OCI-LY3 (cell line): ENCODE results near the gene KIFAP3.

Source experiments
- H2AFZ ChIP-seq: fragments of 200-600, 300-600 bp; shearing (Covaris generic); 2 replicates; pipeline ENCODE4 v1.6.0; 2014; ENCODE audit warnings: antibody characterized with exemption, low read depth, low read length
- H3K27ac ChIP-seq: fragments of 200-600, 300-600 bp; sonication (generic); 2 replicates; pipeline ENCODE4 v1.5.1; 2014; ENCODE audit warnings: mild to moderate bottlenecking, low read length, moderate library complexity, mixed read lengths
- H3K27me3 ChIP-seq: fragments of 200-600, 300-600 bp; sonication (generic); 2 replicates; pipeline ENCODE4 v1.6.1; 2014; ENCODE audit warnings: low read depth, low read length, mixed read lengths
- H3K36me3 ChIP-seq: fragments of 200-600, 300-600 bp; sonication (generic); replicated peaks from 2 replicates; pipeline ENCODE3; 2014; ENCODE audit warnings: low read depth, low read length, mixed read lengths
- H3K4me1 ChIP-seq: fragments of 300-600, 200-600 bp; sonication (generic); 2 replicates; pipeline ENCODE4 v1.6.1; 2014; ENCODE audit warnings: low read length, mixed read lengths
- H3K4me2 ChIP-seq: fragments of 200-600, 300-600 bp; sonication (generic); 2 replicates; pipeline ENCODE4 v1.6.1; 2014; ENCODE audit warnings: low read length, mixed read lengths
- H3K4me3 ChIP-seq: fragments of 300-600, 200-600 bp; sonication (generic); 2 replicates; pipeline ENCODE4 v1.5.1; 2014; ENCODE audit warnings: antibody characterized with exemption, mild to moderate bottlenecking, low read length, moderate library complexity
- H3K79me2 ChIP-seq: fragments of 300-600, 200-600 bp; shearing (Covaris generic); 2 replicates; pipeline ENCODE4 v1.6.1; 2014; ENCODE audit warnings: mild to moderate bottlenecking, low read length, mixed read lengths
- H3K9ac ChIP-seq: fragments of 300-600, 200-600 bp; shearing (Covaris generic); 2 replicates; pipeline ENCODE4 v1.6.0; 2014; ENCODE audit warnings: mild to moderate bottlenecking, low read length, moderate library complexity
- H3K9me3 ChIP-seq: fragments of 200-600, 300-600 bp; shearing (Covaris generic); 2 replicates; pipeline ENCODE4 v1.6.1; 2014; ENCODE audit warnings: low read length, mixed read lengths; ENCODE audit not compliant: insufficient read depth
- H4K20me1 ChIP-seq: fragments of 200-600, 300-600 bp; sonication (generic); 2 replicates; pipeline ENCODE4 v1.6.1; 2016; ENCODE audit warnings: low read length, mixed read lengths; ENCODE audit not compliant: insufficient read depth
- EZH2phosphoT487 ChIP-seq: fragments of 200-600 bp; shearing (Covaris generic); IDR thresholded peaks from 2 replicates; pipeline ENCODE4 v1.6.1; 2018; ENCODE audit warnings: antibody characterized with exemption, mixed run types, low read depth
- TF ChIP-seq, protein P1 (sequence below): fragments of 200-600, 300-600 bp; sonication (generic); IDR thresholded peaks from 2 replicates; pipeline ENCODE4 v1.5.1; 2014; ENCODE audit warnings: antibody characterized with exemption, low read length, low read depth

KIFAP3 gene

GRCh38 chr1:169882039-169882511, 192.4 kb downstream of the KIFAP3 start:
- no peaks in the 10 kb centered on the region for H4K20me1 ChIP-seq
- H3K4me1 ChIP-seq = peaks cover 7% of the 10 kb centered on the region
- peaks cover 33% of the 10 kb centered on the region for H3K36me3 ChIP-seq
- TF ChIP-seq, protein P1, sequence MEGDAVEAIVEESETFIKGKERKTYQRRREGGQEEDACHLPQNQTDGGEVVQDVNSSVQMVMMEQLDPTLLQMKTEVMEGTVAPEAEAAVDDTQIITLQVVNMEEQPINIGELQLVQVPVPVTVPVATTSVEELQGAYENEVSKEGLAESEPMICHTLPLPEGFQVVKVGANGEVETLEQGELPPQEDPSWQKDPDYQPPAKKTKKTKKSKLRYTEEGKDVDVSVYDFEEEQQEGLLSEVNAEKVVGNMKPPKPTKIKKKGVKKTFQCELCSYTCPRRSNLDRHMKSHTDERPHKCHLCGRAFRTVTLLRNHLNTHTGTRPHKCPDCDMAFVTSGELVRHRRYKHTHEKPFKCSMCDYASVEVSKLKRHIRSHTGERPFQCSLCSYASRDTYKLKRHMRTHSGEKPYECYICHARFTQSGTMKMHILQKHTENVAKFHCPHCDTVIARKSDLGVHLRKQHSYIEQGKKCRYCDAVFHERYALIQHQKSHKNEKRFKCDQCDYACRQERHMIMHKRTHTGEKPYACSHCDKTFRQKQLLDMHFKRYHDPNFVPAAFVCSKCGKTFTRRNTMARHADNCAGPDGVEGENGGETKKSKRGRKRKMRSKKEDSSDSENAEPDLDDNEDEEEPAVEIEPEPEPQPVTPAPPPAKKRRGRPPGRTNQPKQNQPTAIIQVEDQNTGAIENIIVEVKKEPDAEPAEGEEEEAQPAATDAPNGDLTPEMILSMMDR = no peak
- TF ChIP-seq EZH2phosphoT487 = no peak
- H3K27ac ChIP-seq = no peak overlapping the region
- H3K4me3 ChIP-seq = no peak overlapping the region
- H3K27me3 ChIP-seq = no peaks in the 10 kb centered on the region
- H3K9me3 ChIP-seq = no peaks in the 10 kb centered on the region
- H3K9ac ChIP-seq = no peak overlapping the region
- no peak overlapping the region for H3K4me2 ChIP-seq
- H2AFZ ChIP-seq = no peak overlapping the region
- H3K79me2 ChIP-seq = 0 out of 2 replicates have a peak, but pooled peaks cover 3% of the 10 kb centered on the region

- Histone ChIP-seq H4K20me1 (no peaks in the 10 kb centered on the region), H3K4me3 (no peak overlapping the region), H3K27me3 (no peaks in the 10 kb centered on the region), H3K9ac (no peak overlapping the region), H3K4me2 (no peak overlapping the region), H3K4me1 (peaks cover 9% of the 10 kb centered on the region), H3K36me3 (peaks cover 29% of the 10 kb centered on the region), H3K27ac (no peak overlapping the region), H2AFZ (no peak overlapping the region), H3K79me2 (0 out of 2 replicates have a peak, but pooled peaks cover 3% of the 10 kb centered on the region), H3K9me3 (no peaks in the 10 kb centered on the region)
- TF ChIP-seq, protein P1 = no peak
- no peak for TF ChIP-seq EZH2phosphoT487
These were observed 195.3 kb downstream of the KIFAP3 start for GRCh38 chr1:169879034-169879840.

DNA sequence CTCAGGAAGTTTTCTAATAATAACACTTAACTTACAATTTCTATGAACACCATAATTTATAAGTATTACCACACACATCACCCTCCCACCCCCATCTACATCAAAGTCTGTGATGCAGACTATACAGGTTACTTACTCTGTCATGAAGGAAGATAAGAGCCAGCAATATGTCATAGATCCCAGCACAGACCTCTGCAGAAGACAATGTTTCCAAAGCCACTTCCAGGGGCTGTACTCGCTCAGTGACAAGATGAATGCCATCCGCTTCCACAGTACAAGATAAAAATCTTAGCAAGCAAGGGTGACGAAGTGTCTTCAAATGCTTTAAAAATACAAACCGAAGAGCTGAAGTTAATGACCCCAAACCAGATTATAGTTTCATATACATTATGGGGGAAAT, 196.0 kb downstream of the KIFAP3 start:
- Histone ChIP-seq H3K36me3 (peaks cover 36% of the 10 kb centered on the region), H2AFZ (no peak overlapping the region), H3K27me3 (no peaks in the 10 kb centered on the region), H3K4me1 (peaks cover 16% of the 10 kb centered on the region), H3K4me2 (no peak overlapping the region), H4K20me1 (no peaks in the 10 kb centered on the region), H3K27ac (no peak overlapping the region), H3K79me2 (0 out of 2 replicates have a peak, but pooled peaks cover 3% of the 10 kb centered on the region), H3K9ac (no peak overlapping the region), H3K4me3 (no peak overlapping the region), H3K9me3 (no peaks in the 10 kb centered on the region)
- TF ChIP-seq, protein P1 = no peak
- no peak for TF ChIP-seq EZH2phosphoT487

DNA sequence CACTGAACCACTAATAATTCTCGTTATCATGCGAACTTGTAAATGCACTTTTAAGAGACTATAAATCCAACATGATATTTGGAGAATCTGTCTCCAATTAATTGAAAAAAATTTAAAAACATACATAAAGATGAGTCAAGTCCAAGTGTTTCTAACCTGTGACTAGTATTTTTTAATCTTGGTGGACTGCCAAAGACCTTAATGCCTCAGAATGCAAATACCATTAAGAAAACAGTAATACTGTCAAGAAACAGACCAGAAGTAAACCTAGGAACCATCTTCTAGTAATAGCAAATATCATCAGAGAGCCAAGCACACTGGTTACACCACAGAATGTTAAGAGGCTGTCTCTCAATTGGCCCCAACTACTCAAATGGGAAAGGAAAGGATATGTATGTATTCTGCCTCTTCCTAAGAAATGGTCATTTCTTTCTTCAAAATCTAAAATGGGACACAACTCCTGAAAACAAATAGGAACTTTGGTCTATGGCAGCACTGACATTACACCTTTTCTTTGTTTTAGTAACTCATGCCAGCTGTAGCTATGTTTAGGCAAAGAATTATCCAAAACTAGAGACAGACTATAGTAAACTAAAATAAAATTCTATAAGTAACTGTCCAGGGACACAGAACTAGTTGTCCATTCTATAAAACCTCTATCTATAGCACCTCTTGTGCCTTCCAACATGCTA, 196.5 kb downstream of the KIFAP3 start:
- no peak overlapping the region for H3K9ac ChIP-seq
- peaks cover 39% of the 10 kb centered on the region for H3K36me3 ChIP-seq
- no peak overlapping the region for H3K4me2 ChIP-seq
- 0 out of 2 replicates have a peak, but pooled peaks cover 3% of the 10 kb centered on the region for H3K79me2 ChIP-seq
- no peaks in the 10 kb centered on the region for H4K20me1 ChIP-seq
- no peaks in the 10 kb centered on the region for H3K9me3 ChIP-seq
- no peak overlapping the region for H3K27ac ChIP-seq
- peaks cover 20% of the 10 kb centered on the region for H3K4me1 ChIP-seq
- H2AFZ ChIP-seq = no peak overlapping the region
- TF ChIP-seq EZH2phosphoT487 = no peak
- TF ChIP-seq, protein P1 = no peak
- H3K27me3 ChIP-seq = no peaks in the 10 kb centered on the region
- H3K4me3 ChIP-seq = no peak overlapping the region
